Measurements from ENCODE around the gene CHST12.
"Not testable (repeated sequence)": the region's sequence is repeated elsewhere in the genome, so short reads cannot be mapped to it uniquely, and the experiment has no call there.

Gene CHST12

DNA sequence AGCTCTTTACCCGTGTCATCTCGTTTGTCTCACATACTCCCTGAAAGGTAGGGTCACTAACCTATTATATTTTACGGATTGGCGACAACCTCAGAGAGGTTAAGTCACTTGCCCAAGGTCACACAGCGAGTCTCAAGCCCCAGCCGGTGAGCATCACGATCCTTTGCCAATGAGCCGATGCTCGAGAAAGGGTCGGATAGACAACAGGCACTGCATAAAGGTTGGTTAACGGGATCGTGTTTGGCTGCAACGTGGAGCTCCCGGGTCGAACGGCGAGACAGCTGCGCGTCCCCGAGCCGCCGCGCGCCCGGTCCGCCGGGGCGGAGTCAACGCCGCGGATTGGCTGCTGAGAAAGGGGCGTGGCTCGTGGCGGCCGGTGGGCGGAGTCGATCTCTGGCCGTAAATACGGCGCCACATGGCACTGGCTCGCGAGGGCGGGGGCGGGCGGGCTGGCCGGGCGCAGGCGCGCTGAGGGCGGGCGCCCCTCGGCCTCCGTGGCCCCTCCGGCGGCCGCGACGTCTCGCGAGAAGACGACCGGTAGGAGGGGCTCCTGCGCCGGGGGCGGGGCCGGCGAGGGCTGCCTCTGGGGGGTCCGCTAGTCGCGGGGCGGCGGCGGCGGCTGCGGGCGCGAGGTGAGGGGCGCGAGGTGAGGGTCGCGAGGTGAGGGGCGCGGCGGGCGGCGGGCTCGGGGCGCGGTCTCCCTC is at the start of gene CHST12:
Gene CHST12, plus strand, starts transcription at position 598 of the 704 bp plus-strand sequence. CDS start 29,029 bp downstream, outside the sequence.
- DNase-seq, result peak; percentile 96

- DNase-seq, result peak; percentile 90 to 91
These were observed 49.5 kb upstream of the CHST12 start for GRCh38 chr7:2353936-2354185.

- peak; percentile 91 to 94 for DNase-seq
These were observed 49.0 kb upstream of the CHST12 start, which contains the start of gene EIF3B for GRCh38 chr7:2354186-2354938. EIF3B (plus strand) TSS chr7:2354827; CDS start chr7:2354922, 95 bp downstream.

- DNase-seq, result peak in 1 of 2 donors; percentile 8
These were observed 48.3 kb upstream of the CHST12 start for GRCh38 chr7:2354939-2355704.

DNA sequence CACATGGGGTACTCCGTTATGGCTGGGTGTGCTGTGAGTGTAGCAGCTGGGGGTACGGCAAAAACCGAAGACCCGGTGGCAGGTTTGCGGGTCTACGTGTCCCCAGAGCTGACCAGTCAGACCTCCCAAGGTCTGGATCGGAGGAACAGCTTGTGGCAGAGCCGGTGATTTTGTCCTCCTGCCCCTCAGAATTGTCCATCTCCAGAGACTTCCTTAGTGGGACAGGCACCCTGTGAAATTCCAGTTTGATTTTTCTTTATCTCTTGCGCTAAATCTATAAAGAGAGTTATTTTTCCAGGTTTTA is 47.8 kb upstream of the CHST12 start:
- DNase-seq, result no peak

DNA sequence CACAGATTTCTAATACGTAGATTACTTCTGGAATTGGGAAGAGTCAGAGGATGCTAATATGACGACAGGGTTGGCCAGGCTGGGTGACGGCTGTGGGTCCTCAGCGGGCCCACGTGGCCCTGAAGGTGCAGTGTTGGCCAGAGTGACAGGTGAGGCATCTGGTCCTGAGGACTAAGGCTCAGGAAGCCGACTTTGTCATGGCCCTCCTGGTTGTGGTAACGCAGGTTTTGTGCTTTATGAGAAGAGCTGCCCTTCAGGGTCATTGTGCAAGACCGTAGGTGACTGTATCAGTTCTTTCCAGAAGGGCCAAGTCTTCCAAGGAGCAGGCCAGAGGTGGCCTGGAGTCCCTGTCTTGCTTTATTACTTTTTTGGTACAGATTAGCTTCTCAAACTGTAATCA is 46.2 kb upstream of the CHST12 start:
- DNase-seq, result no peak

- no peak for DNase-seq
These were observed 45.8 kb upstream of the CHST12 start for GRCh38 chr7:2357571-2357970.

GRCh38 chr7:2358968-2359527 is 44.4 kb upstream of the CHST12 start:
- DNase-seq, result no peak

- no peak for DNase-seq
These were observed 43.8 kb upstream of the CHST12 start for GRCh38 chr7:2359610-2360009.

DNA sequence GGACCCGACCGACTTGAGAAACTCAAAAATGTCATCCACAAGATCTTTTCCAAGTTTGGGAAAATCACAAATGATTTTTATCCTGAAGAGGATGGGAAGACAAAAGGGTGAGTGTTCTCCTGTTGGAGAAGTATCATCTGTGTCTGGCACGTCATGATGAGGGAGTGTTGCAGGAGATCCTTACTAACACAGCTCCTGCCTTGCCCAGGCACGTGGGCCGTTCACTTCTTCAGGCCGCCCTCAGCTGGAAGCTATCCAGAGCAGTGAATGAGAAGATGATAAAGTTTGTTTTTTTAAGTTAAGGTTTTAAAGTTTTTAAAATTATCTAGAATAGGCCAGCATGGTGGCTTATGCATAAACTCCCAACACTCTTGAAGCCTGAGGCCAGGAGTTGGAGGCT is 42.6 kb upstream of the CHST12 start:
- no peak for DNase-seq

GRCh38 chr7:2362385-2363088 is 40.9 kb upstream of the CHST12 start:
- DNase-seq, result no peak

DNA sequence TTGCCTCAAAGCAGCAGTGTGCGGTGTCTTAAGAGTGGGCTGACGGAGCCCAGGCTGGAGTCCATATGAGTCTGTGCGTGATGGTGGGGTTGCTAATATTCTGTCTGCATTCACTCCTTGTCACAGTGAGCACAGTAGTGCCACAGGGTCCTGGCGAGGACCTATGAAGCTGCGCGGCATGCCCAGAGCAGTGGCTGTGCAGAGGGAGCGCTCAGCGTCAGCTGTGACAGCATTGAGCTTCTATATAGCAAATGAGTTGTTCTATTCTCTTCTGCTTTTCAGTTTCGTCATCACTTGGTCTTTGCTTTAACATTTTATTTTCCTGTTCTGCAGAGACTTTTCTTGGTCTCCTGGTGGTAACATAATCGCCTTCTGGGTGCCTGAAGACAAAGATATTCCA is 34.3 kb upstream of the CHST12 start:
- no peak for DNase-seq

DNA sequence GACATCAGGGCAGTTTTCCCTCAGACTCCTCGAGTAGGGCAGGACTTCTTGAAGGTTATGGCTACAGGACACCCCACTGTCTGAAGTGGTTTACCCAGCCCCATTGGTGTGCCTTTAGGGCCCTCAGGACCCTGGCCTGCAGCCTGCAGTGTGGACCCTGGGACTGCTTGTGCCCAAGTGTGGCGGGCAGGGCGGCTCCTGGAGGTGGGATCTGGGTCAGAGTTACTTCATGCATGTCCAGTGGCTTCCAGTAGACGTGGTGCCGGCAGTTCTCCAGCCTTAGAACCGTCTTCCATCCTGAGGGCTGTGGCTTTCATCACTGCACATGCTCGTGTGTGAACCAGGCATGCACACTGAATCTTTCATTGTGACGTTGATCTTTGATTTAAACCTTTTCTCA is 32.1 kb upstream of the CHST12 start:
- no peak for DNase-seq

DNA sequence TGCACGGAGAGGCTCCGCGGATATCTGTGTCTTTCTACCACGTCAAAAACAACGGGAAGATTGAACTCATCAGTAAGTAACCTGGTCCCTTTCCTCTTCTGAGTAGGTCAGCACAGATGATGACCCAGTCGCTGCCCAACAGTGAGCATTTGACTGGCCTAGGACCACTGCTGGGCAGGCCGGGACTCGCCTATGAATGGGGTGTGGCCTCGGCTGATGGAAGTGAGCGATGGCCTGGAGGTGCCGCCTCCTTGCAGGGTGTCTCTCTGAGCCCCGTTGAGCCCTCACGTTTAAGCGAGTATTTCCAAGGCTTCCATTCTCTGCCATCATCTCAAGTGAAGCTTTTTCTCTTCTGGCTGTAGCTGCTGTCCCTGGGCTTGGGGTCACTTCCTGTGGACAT is 30.7 kb upstream of the CHST12 start:
- no peak for DNase-seq

- no peak for DNase-seq
These were observed 30.3 kb upstream of the CHST12 start for GRCh38 chr7:2373124-2373556.

DNA sequence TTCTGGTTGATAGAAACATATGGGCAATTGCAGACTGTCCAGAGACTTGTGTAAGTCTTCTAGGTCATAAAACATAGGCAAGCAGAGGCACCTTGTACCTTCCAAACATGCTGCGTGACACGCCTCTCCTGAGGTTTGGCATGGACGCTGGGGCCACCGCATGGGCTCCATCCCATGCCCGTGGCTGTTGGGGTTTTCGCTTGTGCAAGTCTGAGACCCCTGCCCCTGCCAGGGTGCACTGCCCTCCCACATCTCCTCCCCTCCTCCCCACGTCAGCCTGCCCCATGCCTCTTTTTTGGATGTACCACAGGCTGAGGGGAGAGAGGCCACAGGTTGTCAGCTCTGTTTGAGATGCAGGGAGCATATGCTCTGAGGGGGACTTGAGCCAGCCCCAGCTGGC is 29.8 kb upstream of the CHST12 start:
- DNase-seq, result no peak

DNA sequence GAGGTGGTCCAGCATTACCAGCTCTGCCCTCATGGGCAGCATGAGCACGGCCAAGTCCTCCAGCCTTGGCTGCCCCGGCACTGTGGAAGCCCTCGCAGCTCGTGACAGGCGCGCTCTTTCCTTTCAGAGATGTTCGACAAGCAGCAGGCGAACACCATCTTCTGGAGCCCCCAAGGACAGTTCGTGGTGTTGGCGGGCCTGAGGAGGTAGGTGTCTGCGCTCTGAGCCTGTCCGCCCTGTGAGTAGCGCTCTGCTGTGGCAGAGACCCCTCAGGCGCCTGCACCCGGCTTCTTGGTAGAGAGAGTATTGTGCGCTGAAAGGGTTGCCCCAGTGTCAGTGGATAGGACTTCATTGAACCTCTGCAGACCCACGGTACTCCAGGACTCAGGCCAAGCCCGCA is 29.0 kb upstream of the CHST12 start:
- DNase-seq, result no peak

DNA sequence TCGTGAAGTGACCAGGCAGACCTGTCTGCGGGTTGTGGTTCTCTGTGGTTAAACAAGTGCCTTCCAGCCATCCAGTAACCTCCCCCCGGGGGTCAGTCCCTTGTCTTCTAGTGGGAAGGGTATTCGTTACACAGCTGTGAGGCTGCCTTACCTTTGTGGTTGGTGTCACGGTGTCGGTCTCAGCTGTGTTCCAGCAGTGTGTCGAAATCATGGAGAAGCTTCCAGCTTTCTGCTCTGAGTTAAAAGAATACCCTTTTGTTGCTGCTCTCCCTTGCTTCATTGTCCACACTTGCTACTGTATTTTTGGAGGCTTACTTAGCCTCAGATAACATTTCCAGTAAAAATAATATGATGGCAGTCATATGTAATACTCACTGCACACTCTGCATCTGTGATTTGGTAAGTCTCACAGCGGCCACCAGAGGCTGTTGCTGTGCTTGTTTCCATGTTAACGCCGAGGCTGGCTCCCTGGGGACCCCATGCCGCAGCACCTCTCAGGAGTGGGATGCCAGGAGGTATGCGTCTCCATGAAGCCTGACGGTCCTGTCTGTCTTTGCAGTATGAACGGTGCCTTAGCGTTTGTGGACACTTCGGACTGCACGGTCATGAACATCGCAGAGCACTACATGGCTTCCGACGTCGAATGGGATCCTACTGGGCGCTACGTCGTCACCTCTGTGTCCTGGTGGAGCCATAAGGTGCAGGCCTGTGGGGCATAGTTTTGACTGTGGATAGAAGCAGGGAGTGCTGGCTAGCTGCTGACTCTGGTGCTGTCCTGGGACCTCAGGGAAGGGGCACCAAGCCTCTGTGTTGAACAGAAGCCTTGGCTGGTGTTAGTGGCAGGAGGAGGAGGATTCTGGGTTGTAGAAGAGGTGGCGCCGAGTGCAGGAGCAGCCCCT is 28.3 kb upstream of the CHST12 start:
- no peak for DNase-seq

- DNase-seq, result no peak
These were observed 26.9 kb upstream of the CHST12 start for GRCh38 chr7:2376351-2377154.

DNA sequence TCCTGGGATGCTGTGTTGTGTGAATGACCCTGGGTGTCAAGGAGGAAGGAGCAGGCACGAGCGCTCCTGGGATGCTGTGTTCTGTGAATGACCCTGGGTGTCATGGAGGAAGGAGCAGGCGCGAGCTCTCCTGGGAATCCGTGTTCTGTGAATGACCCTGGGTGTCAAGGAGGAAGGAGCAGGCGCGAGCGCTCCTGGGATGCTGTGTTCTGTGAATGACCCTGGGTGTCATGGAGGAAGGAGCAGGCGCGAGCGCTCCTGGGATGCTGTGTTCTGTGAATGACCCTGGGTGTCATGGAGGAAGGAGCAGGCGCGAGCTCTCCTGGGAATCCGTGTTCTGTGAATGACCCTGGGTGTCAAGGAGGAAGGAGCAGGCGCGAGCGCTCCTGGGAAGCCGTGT is 25.9 kb upstream of the CHST12 start:
- not testable (repeated sequence) for DNase-seq

DNA sequence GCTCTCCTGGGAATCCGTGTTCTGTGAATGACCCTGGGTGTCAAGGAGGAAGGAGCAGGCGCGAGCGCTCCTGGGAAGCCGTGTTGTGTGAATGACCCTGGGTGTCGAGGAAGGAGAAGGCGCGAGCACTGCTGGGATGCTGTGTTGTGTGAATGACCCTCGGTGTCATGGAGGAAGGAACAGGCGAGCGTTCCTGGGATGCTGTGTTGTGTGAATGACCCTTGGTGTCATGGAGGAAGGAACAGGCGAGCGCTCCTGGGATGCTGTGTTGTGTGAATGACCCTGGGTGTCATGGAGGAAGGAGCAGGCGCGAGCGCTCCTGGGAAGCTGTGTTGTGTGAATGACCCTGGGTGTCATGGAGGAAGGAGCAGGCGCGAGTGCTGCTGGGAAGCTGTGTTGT is 25.3 kb upstream of the CHST12 start:
- not testable (repeated sequence) for DNase-seq

Data from CD4-positive, alpha-beta T cell treated with Interleukin-4 for 1 hour (primary cell).